Measurements from ENCODE around the gene TPSG1.
"Not testable (repeated sequence)": the region's sequence is repeated elsewhere in the genome, so short reads cannot be mapped to it uniquely, and the experiment has no call there.

TPSG1 gene

DNA sequence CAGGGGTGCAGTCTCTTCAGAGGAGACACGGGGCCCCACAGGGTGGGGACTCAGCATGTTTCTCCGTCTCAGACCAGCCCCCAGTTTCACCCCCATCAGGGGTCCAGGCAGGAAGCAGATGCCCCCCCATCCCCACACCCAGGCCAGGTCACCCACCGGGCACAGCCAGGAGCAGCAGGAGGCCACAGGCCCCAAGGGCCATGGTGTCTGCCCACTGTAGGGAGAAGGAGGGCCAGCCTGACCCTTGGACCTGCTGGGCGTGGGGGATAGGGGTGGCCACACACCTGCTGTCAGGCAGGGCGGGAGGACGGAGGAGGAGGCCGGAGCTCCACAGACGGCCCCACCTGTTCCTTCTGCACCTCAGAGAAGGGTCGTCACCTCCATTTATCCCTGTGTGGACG lies at the start of gene TPSG1:
Gene TPSG1, minus strand, starts transcription at position 218 of the 401 bp plus-strand sequence. Its CDS starts 16 bp downstream, at position 202.
- DNase-seq (ENCODE audit: low spot score): no peak

DNA sequence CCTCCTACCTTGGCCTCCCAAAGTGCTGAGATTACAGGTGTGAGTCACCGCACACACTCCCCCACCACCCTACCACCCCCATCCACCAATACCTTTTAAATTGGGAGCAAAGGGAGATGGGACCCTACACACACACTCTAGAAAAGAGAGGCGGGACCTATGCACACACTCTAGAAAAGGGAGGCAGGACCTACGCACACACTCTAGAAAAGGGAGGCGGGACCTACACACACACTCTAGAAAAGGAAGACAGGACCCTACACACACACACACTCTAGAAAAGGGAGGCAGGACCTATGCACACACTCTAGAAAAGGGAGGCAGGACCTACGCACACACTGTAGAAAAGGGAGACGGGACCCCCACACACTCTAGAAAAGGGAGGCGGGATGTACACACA lies 49.7 kb upstream of the TPSG1 start:
- DNase-seq (ENCODE audit: low spot score): no peak

DNA sequence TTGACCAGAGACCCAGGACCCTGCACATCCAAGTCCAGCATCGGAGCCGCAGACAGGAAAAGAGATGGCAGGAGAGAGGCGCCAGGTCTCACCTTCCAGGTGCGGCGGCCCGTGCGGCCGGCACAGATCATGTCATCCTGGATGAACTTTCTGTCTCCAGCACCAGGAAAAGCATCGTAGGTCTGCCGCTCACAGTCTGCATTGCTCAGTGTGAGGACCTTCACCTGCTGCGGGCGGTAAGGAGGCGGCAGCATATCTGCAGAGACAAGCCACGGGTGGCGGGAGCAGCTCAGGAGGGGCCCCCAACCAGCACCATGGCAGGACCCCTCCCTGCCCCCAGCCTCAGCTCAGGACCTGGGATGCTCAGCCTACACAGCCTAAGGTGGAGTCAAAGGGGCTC lies 48.7 kb upstream of the TPSG1 start:
- no peak for DNase-seq (ENCODE audit: low spot score)

DNA sequence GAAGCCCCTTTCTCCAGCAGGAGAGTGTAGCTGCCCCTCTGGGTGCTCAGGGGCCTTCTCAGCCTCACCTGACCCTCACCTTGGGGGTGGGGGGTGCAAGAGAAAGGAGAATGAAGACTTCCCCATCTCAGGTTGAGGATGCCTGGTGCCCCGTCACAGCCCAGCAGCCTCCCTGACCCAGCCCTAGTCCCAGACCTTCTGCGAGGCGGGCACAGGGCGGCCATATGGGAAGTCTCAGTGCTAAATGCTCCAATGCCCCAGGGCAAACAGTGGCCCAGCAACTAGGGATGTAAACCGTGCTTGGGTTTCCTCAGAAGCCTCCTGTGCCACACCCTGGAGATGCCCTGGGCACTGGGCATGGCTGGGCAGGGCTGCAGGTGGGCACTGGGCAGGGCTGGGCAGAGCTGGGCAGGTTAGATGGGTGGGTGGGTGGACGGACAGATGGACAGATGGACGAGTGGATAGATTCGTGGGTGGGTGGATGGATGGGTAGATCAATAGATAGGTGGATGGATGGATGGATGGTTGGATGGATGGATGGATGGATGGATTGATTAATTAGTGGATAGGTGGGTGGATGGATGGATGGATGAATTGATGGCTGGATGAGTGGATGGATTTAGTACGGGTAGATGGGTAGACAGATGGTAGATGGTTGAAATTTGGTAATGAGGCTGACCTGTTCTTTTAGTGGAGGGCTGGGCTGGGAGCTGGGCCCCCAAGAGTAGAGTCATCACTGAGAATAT lies 47.6 kb upstream of the TPSG1 start:
- no peak for DNase-seq (ENCODE audit: low spot score)

DNA sequence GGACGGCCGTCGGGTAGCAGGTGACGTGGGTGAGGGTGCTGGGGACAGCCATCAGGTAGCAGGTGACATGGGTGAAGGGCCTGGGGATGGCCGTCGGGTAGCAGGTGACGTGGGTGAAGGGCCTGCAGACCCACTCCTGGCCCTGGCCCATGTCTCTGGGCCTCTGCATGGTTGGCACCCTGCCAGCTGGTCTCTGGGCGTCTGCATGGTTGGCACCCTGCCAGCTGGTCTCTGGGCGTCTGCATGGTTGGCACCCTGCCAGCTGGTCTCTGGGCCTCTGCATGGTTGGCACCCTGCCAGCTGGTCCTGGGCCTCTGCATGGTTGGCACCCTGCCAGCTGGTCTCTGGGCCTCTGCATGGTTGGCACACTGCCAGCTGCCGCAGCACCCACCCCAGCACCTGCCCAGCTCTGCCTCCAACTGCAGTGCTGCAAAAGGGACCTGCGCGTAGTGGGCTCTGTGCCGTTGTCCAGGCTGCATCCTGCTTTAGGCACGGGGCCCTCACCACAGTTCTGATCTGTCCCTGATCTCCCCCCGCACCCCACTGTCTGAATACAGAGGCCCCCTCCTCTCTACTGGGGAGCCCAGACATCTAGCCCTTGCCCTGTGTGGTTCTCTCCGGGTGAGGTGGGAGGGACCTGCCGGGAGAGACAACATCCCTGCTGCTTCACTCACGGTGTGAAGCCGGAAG lies 46.8 kb upstream of the TPSG1 start:
- DNase-seq (ENCODE audit: low spot score): not testable (repeated sequence)

GRCh38 chr16:1271380-1271723 lies 46.3 kb upstream of the TPSG1 start:
- DNase-seq (ENCODE audit: low spot score): no peak

- DNase-seq (ENCODE audit: low spot score): not testable (repeated sequence)
Observed at GRCh38 chr16:1269418-1269817, 44.4 kb upstream of the TPSG1 start.

- no peak for DNase-seq (ENCODE audit: low spot score)
Observed at GRCh38 chr16:1265826-1266225, 40.8 kb upstream of the TPSG1 start.

- no peak for DNase-seq (ENCODE audit: low spot score)
Observed at GRCh38 chr16:1265090-1265630, 40.1 kb upstream of the TPSG1 start.

- DNase-seq (ENCODE audit: low spot score): no peak
Observed at GRCh38 chr16:1264345-1265089, 39.4 kb upstream of the TPSG1 start.

DNA sequence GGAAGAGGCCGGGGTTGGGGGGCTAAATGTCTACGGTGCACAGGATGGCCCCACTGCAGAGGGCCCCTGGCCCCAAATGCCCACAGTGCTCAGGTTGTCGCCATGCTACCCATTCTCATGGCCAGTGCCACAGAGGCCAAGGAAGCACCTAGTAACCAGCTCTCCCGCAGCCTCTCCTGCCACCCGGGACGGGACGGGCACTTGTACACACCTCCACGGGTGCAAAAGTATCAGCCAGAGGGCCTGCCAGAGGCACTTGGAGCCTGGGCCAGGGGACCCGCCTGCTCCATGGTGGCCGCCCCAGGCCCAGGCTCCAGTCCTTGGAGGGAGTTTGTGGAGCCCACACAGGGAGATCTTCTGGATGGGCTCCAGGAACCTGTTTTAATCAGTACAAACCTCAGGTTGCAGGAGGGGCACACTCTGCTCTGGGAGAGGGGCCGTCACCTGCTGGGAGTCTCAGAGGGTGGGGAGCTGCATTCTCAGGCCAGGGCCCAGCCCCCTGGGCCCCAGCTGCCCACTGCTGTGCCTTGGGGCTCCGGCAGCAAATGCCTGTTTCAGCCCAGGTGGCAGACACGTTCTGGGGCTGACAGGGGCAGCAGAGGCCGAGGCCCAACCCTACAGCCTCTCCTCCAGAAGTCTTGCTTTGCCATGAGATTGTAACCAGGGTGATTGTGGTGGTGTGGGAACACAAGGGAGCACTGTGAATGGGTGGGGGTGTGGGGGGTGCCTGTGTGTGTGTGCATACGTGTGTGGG lies 38.7 kb upstream of the TPSG1 start:
- DNase-seq (ENCODE audit: low spot score): no peak

- DNase-seq (ENCODE audit: low spot score): no peak
Observed at GRCh38 chr16:1262846-1263221, 37.8 kb upstream of the TPSG1 start.

- DNase-seq (ENCODE audit: low spot score): no peak
Observed at GRCh38 chr16:1262210-1262845, 37.3 kb upstream of the TPSG1 start.

GRCh38 chr16:1261131-1261892 lies 36.2 kb upstream of the TPSG1 start:
- no peak for DNase-seq (ENCODE audit: low spot score)

DNA sequence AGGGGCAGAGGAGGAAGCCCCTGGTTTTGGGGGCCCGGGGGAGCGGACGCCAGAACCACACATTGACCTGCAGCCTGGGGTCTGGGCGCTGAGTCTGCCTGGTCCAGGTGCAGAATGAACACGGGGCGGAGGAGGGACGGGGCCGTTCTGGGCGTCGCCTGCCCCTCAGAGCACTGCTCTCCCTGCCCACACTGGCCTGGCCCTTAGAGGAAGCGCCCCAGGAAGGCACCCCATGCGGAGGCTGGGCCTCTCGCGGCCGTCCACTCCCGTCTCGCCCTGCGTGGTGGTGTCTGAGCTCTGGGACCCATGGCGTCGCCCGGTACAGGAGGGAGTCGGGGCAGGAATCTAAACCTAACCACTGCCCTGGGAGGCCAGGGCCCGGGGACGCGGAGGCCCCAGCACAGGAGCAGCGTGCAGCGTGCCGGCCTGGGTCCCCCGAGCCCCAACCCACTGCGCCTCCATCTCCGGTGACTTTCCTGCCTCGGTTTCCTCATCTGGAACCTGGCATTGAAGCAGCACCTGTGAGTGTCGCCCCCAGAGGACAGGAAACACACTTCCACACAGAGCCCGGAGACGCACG lies 35.1 kb upstream of the TPSG1 start:
- DNase-seq (ENCODE audit: low spot score): no peak

DNA sequence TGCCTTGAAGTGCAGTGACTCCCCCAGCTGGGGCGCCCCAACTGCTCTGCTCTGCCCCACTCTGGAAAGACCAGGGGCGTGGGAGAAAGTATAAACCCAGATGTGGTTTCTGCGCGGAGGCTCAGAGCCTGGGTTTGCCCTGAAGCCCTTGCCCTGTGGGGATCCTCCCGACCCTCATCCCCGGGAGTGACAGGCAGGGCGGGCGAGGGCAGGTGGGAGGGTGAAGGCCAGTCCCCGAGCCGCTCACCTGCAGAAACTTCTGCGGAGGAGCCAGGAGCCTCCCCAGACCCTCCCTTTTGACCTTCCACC lies 34.6 kb upstream of the TPSG1 start:
- DNase-seq (ENCODE audit: low spot score): no peak

DNA sequence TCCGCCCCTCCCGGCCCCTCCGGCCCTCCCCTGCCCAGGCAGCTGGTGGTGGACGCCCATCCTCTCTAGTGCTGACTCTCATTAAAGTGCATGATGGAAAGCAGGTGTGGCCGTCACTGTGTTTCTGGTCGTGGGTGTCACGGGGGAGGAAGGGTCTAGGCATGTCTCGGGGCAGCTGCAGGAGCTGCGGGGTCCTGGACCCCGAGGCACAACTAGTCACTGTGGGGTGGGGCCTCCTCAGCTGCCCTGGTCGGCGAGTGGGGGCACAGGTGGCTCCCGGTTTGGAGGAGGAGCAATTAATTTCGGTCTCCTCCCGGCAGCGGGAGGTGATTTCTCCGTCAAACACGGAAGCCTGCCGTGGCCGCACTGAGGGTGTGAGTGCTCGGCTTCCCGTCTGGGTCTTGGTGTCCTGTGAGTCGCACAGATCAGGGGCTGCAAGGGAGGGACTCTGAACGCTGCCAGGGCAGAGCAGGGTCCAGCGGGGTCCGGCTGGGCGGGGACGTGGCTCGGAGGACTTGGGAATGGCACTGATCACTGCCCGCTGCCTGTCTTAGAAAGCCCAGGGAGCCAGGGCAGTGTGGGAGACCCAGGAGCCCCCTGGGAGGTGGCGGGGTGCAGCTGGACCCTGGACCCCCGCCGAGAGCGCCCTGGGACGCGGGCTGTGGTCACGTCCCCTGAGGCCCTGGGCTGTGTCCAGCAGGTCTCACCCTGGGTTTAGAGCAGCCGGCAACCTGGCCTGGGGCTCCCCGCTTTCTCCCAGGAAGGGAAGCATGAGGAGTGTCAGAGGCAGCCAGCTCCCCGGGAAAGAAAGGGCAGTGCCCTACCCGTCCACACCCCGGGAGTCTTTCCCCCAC lies 34.1 kb upstream of the TPSG1 start:
- no peak for DNase-seq (ENCODE audit: low spot score)

GRCh38 chr16:1258225-1258600 lies 33.1 kb upstream of the TPSG1 start:
- DNase-seq (ENCODE audit: low spot score): no peak

DNA sequence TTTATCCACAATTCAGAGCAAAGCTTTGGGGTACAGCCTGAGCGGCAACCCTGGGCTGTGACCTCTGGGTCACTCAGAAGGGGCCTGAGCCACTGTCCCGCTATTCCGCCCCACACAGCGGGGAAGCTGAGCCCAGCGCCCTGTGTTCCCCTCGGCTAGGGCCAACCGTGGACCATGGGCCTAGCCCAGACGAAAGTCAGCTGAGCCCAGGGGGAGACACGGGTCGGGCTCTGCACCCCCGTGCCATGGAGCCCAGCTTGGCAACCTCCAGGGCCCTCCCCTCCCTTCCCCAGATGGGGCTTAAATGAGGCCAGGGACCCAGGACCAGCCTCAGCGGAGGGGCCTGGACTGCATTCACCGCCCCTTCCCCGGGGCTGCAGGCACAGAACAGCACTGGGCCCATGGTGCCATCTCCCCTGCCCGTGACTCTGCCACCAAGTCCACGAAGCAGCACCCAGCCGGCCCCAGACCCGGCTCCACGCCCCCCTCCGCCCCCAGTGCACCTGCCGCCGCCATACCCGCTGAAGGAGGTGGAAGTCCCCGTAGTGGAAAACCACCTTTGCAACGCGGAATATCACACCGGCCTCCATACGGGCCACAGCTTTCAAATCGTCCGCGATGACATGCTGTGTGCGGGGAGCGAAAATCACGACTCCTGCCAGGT lies 32.6 kb upstream of the TPSG1 start:
- DNase-seq (ENCODE audit: low spot score): no peak

Data from cerebellar cortex (tissue), 1 donor.